Stimulated activated CD4-positive, alpha-beta T cell treated with anti-CD3 and anti-CD28 coated beads, Interleukin-12 subunit alpha, Interleukin-12 subunit beta, amount 100 ng/mL, for 4 hours (primary cell): ENCODE measurements around the gene ASB1.

ENCODE experiments used
- DNase-seq: peaks from one replicate; pipeline ENCODE4 v3.0.0-alpha.2; 2020

The ASB1 gene

DNA sequence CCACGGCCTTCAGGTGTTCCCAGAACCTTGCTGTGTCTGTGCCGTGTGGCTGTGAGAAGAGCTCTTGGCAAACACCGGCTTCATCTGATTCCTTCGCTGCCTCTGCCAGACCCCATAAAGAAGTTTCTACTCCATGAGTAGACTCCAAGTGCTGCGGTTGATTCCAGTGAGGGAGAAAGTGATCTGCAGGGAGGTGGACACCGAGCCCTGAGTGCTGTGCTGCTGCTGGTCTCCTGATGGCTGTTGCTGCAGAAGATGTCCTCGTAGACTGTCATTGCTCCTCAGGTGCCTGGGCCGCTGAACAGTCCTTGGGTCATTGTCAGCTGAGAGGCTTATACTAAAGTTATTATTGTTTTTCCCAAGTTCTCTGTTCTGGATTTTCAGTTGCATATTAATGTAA, 19.6 kb downstream of the ASB1 start:
- no peak for DNase-seq

- DNase-seq, result no peak
Measured at GRCh38 chr2:238448031-238448955, 21.6 kb downstream of the ASB1 start.

GRCh38 chr2:238449241-238449640, 22.5 kb downstream of the ASB1 start:
- no peak for DNase-seq

- DNase-seq, result no peak
Measured at GRCh38 chr2:238449909-238450417, 23.2 kb downstream of the ASB1 start.

DNA sequence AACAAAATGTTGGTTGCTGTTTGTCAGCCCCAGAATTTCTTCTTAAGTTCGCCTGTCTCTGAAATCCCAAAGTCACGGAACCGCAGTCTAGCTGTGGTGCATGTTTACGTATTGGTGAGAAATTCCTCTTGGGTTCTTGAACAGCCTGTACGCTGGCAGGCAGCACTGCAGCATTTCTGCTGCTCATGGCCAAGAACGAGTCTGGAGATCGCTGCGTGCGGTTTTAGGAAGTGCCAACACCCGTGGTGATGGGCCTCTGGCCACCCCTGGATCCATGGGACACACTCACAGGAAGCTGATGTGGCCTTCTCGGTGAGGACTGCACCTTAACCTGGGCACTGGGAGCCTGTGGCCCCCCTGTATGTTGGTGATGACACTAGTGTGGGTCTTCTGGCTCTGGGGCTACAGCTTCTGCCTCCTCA, 23.7 kb downstream of the ASB1 start:
- no peak for DNase-seq

- DNase-seq, result no peak
Measured at GRCh38 chr2:238453842-238454241, 27.1 kb downstream of the ASB1 start.

GRCh38 chr2:238456449-238456848, 29.7 kb downstream of the ASB1 start:
- no peak for DNase-seq

GRCh38 chr2:238456970-238457926, 30.5 kb downstream of the ASB1 start:
- DNase-seq, result no peak

DNA sequence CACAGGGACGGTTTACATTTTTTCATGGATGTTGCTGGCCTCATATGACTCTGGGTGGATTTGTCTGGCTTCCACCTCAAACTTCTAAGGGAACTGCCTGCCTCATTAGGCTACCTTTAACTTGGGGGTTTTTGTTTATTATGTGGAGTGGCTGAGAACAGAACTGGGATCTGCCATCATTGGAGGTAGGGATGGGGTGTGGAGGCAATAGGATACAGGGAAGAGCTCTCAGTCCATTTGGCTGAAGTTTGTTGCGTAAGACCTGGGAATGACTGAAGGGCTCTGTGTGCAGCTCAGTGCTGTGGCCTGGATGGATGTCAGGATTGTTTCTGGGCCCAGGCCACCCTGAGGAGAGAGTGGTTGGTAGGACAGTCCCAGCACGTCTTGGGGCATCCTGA, 31.2 kb downstream of the ASB1 start:
- no peak for DNase-seq

- DNase-seq, result no peak
Measured at GRCh38 chr2:238458651-238459050, 31.9 kb downstream of the ASB1 start.

DNA sequence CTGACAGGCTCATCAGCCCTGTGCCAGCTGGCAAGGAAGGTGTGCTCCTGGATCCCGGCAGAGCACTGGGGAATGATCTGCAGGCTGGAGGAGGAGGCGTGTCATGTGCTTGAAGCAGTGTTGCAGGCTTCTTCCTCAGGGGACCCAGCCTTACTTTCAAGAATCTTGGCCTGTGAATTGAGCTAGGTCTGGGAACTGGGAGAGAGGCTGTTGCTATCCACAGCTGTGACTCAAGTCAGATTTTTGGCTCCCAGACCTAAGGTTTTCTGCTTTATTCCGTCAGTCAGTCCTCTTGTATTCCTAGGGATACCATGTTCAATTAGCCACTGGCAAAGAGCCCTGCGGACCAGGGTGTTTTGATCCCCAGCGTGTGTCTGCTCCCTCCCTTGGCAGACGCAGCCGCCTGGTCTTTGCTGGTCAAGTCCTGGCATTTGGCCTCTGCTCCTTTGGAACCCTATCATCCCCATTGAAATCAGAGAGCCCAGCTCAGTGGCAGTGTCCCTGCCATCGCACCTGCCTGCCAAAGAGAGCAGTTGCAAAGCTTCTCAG, 32.4 kb downstream of the ASB1 start:
- DNase-seq, result no peak

DNA sequence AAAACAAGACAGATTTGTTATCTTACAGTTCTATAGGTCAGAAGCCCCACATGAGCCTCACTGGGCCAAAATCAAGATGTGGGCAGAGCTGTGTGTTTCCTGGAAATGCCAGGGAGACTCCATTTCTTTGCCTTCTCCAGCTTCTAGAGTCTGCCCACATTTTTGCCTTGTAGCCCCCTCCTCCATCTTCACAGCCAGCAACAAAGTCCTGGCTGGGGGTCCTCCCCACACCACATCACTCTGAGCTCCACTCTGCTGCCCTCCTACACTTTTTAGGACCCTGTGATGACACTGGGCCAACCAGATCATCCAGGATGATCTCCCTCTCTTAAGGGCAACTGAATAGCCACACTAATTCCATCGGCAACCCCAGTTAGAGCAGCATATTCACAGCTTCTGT, 34.3 kb downstream of the ASB1 start:
- DNase-seq, result no peak

DNA sequence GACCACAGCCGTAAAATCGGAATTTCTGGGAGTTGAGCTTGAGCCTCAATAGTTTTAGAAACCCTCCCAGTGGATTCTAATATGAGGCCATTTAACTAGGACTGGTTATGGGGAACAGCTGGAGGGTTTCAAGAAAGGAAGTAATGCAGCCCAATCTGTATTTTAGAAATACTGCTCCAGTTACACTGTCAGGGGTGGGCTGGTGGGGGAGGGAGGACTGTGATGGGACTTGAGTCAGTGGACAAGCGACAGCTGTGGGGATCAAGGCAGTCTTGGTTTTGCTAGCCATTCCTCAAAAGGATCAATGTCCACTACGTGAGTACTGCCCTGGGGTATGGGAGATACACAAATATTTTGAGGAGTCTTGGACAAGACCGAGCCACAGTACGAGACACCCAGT, 34.8 kb downstream of the ASB1 start:
- no peak for DNase-seq

DNA sequence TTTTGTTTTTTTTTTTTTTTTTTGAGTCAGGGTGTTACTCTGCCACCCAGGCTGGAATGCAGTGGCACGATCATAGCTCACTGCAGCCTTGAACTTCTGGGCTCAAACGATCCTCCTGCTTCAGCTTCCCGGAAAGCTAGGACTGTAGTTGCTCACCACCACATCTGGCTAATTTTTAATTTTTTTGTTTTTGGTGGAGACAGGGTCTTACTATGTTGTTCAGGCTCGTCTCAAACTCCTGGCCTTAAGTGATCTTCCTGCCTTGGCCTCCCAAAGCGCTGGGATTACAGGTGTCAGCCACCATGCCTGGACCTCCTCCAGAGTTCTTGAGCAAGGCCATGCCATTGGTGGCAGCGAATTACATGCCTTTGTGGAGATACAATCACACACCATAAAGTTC, 35.2 kb downstream of the ASB1 start:
- DNase-seq, result no peak

- DNase-seq, result no peak
Measured at GRCh38 chr2:238462782-238463396, 36.2 kb downstream of the ASB1 start.

- no peak for DNase-seq
Measured at GRCh38 chr2:238464389-238464788, 37.7 kb downstream of the ASB1 start.

DNA sequence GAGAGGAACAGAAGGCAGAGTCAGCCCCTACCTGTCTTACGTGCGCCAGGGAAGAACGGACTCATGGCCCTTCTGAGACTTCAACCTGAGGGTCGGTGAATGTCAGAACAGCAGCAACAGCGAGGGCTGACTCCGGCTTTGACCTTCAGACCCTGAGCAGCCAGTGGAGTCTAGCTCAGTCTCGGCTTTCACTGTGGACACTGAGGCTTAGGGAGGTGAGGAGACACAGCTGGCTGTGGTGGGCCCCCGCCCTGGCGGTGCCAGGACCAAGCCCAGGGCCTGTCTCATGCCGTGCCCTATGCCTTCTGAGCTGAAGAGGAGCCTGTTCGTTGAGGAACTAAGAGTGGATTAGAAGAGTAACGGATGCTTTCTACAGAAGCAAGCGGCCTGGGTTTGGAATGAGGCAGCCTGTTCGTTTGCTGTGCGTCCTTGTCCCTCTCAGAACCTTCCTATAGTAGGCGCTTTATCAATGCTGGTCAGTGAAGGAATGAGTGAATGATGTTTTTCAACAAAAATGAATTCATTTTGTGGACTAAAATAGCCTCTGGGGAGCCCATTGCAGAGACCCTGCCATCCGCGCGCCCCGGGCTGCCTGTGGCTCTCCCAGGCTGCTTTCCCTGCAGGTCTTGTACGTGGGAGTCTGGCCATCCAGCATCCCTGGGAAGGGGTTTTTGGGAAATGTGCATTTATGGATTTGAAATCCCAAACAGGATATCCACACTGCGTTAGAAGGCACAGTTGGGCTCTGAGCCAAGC, 38.9 kb downstream of the ASB1 start:
- no peak for DNase-seq

DNA sequence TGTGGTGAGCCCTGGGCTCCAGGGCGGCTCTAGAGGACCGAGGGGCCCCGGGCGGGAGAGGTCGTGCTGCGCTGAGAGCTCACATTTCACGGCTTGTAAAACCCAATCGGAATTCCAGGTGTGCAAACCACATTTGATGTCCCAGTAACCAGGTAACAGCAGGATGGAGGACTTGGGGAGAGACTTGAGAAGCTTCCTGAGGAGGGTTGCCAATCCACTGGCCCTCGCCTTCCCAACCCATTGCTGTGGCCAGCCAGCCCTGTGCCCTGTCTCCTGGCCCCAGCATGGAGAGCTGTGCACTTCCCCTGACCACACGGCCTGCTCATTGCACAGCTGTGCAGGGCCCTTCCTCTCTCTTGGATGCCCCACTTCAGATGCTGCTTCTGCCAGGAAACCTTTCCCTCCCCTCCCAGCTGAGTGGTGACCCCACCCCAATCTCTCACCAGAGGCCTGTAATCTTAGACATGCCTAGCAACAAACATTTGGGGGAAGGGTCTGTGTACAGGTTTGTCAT, 39.6 kb downstream of the ASB1 start:
- DNase-seq, result no peak

DNA sequence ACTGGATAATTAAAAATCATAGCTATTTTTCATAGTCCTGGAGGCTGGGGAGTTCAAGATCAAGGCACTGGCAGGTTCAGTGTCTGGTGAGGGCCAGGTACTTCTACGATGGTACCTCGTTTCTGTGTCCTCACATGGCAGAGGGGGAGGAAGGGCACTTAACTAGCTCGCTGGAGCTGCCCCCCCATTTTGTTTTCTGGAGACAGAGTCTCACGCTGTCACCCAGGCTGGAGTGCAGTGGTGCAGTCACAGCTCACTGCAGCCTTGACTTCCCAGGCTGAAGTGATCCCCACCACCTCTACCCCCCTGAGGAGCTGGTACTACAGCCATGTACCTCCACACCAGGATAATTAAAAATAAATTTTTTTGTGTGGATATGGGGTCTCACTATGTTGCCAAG, 40.3 kb downstream of the ASB1 start:
- DNase-seq, result no peak

DNA sequence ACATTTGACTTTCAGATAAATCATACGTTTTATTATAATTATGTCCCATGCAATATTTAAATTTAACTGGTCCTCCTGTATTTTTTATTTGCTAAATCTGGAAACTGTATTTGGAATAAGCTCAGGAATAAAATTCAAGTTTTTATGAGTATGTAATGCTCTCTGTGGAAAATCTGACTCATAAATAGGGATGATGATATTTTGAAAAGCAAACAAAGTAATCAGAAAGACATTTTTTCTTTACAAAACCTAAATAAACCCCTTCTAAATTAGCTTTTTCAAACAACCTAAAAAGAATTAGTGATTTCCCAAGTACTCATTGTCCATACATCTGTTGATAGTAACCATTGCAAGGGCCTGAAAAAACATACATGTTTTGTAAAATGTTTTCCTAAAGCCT, 41.1 kb downstream of the ASB1 start:
- DNase-seq, result no peak

DNA sequence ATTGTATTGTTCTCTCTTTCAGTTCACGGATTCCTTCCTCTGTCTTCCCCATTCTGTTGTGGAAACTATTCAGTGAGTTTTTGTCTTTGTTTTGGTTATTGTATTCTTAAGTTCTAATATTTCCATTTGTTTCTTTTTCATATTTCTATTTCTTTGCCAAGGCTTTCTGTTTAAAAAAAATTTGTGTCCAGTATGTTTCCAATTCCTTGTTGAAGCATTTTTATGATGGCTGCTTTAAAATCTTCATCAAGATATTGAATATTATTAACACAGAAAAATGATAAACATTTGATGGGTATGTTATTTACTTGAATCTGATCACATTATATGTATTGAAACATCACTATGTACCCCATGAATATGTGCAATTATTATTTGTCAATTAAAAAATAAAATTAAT, 42.4 kb downstream of the ASB1 start:
- DNase-seq, result no peak

DNA sequence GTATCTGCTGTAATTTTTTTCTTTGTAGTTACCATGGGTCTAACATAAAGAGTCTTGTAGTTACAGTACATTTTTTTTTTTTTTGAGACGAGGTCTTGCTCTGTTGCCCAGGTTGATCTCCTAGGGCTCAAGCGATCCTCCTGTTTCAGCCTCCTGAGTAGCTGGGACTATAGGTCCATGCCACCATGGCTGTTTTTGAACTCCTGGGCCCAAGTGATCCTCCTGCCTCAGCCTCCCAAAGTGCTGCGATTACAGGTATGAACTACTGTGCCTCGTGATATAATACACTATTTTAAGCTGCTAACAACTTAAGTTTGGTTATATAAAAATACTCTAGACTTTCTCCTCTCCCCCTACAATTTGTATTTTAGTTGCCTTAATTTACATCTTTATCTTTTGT, 46.3 kb downstream of the ASB1 start:
- no peak for DNase-seq
